ENCODE data around the gene PERM1.
"Not testable (repeated sequence)": the region's sequence is repeated elsewhere in the genome, so short reads cannot be mapped to it uniquely, and the experiment has no call there.

The PERM1 gene

GRCh38 chr1:981955-982558 is at the start of gene PERM1:
PERM1 (minus strand) TSS chr1:982093; CDS start chr1:981029, 1,064 bp downstream.
- DNase-seq = no peak

DNA sequence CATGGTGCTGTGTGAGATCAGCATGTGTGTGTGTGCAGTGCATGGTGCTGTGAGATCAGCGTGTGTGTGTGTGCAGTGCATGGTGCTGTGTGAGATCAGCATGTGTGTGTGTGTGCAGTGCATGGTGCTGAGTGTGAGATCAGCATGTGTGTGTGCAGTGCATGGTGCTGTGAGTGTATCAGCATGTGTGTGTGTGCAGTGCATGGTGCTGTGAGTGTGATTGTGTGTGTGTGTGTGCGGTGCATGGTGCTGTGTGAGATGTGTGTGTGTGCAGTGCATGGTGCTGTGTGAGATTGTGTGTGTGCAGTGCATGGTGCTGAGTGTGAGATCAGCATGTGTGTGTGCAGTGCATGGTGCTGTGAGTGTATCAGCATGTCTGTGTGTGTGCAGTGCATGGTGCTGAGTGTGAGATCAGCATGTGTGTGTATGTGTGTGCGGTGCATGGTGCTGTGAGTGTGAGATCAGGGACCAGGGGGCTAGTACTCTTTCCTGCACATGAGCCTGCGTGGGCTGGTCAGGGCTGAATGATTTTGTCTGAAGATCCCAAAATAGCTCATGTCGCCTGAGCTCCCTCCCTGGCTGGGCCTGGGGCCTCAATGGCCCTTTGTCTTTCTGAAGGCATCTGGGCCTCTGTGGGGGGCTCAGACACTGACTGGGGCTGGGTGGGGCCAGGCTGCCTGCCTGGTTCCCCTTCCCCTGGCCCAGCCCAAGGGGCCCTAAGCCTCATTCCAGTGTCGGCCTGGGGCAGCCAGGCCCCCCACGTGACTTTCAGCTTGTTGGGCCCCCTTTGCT is 49.2 kb upstream of the PERM1 start:
- not testable (repeated sequence) for DNase-seq

DNA sequence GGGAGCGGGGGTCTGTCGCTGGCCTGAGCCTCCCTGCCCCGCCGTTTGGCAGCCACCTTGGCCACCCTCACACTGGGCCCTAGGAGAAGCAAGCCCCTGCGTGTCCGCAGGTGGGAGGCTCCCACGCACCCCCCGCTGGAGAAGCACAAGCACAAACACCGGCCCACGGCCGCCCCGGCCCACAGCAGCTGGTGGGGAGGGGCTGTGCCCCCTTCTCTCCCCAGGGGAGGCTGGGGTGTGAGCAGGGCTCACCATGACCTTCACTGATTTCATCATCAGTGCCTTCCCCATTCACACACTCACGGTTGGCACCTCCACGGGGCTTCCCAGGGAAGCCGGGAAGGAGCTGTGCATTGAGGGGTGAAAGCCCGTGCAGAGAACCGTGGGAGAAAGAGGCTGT is 45.9 kb upstream of the PERM1 start:
- no peak for DNase-seq

- no peak for DNase-seq
Observed at GRCh38 chr1:1026599-1027413, 44.9 kb upstream of the PERM1 start.

GRCh38 chr1:1025730-1026129 is 43.8 kb upstream of the PERM1 start:
- no peak for DNase-seq

- no peak for DNase-seq
Observed at GRCh38 chr1:1024771-1025699, 43.1 kb upstream of the PERM1 start.

DNA sequence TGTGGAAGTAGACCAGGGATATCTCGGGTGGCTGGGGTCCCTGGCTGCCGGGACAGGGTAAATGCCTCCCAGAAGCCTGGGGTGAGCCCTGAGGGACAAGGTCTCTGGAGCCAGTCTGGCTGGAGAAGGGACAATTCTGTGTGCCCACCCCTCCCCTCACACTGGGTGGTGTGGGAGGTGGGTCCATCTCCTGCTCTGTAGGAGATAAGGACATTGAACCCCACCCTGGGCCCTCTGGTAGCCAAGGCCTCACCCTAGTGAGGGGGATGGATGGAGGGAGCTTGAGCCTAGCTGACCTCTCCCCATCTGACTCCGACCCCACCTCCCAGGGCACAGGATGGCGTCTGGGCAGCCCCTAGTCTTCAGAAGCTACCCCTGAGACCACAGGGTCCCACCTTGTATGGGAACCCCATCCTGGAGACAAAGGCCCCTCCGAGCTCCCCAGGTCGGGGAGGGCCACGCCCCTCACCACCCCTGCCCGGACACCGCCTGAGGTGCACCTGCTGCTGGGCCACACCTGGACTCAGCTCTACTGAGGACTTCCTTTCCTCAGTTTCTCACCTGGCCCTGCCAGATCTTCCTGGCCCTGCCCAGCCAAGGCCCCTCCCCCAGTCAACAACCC is 42.4 kb upstream of the PERM1 start:
- DNase-seq = no peak

DNA sequence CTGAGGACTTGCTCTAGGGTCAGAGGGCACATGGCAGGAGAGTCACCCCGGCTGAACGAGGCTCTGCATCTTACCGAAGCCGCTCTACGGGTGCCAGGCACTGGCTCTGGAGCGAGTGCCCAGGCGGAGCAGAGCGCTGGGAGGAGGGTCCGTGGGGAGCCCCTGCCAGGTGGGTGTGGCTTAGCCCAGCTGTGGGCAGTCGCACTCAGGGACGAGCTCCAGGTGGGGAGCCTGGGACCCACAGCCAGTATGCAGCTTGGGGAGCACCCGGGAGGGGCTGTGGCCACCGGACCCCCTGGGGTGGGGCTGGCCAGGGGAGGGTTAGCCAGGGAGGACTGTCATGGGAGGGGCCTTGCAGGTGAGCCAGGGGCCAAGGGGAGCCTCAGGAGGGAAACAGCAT is 41.8 kb upstream of the PERM1 start:
- DNase-seq = no peak

DNA sequence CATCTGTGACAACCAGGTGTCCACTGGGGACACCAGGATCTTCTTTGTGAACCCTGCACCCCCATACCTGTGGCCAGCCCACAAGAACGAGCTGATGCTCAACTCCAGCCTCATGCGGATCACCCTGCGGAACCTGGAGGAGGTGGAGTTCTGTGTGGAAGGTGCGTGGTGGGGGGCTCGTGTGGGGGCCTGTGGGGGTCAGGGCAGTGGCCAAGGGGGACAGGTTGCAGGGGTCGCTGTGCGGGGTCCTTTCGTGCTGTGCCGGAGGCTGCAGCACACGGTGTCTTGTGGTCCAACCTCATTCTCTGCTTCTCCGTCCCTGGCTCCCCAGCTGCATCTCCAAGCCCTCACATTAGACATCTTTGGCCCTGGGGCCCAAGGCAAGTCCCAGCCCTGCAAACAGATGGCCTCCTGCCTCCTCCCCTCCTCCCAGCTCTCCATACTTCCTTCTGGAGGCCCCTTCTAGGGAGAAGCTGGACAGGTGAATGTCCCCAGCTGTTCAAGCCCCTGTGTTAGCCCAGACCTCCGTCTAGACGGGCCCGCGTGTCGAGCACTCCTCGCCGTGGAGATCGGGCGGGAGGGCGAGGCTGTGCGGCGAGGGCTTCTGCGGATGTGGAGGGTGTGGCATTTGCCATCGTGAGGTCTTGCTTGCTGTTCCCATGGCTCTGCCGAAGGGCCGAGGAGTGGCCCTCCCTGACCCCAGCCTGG is 40.6 kb upstream of the PERM1 start:
- DNase-seq = no peak

DNA sequence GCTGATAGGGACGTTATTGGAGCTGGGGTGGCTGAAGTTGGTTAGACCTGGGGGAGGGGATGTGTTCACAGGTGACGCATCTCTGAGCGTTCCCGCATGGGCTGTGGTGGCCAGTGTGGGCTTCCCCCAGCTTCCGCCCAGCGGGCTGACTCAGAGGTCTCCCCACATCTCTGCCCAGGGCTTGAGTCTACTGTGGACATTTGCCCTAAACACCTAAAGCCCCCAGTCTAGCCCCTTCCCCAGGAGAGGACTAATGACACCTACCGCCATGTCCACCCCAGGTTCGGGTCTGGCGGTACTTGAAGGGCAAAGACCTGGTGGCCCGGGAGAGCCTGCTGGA is 40.0 kb upstream of the PERM1 start:
- DNase-seq = no peak

- DNase-seq = no peak
Observed at GRCh38 chr1:1021010-1021919, 39.4 kb upstream of the PERM1 start.

GRCh38 chr1:1020415-1021009 is 38.6 kb upstream of the PERM1 start:
- no peak for DNase-seq

GRCh38 chr1:1020000-1020404 is 38.1 kb upstream of the PERM1 start, which contains the start of gene AGRN:
AGRN (plus strand) TSS chr1:1020120; CDS start chr1:1020173, 53 bp downstream.
- no peak for DNase-seq

GRCh38 chr1:1019122-1019999 is 37.5 kb upstream of the PERM1 start:
- DNase-seq = no peak

- DNase-seq = not testable (repeated sequence)
Observed at GRCh38 chr1:1018321-1018685, 36.4 kb upstream of the PERM1 start.

DNA sequence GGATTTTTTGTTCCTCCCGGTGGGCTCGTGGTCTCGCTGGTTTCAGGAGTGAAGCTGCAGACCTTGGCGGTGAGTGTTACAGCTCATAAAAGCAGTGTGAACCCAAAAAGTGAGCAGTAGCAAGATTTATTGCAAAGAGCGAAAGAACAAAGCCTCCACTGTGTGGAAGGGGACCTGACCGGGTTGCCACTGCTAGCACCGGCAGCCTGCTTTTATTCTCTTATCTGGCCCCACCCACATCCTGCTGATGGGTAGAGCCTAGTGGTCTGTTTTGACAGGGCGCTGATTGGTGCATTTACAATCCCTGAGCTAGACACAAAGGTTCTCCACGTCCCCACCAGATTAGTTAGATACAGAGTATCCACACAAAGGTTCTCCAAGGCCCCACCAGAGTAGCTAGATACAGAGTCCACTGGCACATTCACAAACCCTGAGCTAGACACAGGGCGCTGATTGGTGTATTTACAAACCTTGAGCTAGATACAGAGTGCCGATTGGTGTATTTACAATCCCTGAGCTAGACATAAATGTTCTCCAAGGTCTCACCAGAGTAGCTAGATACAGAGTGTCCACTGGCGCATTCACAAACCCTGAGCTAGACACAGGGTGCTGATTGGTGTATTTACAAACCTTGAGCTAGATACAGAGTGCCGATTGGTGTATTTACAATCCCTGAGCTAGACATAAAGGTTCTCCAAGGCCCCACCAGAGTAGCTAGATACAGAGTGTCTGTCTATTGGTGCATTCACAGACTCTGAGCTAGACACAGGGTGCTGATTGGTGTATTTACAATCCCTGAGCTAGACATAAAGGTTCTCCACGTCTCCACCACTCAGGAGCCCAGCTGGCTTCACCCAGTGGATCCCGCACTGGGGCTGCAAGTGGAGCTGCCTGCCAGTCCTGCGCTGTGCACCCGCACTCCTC is 35.8 kb upstream of the PERM1 start:
- DNase-seq = not testable (repeated sequence)

DNA sequence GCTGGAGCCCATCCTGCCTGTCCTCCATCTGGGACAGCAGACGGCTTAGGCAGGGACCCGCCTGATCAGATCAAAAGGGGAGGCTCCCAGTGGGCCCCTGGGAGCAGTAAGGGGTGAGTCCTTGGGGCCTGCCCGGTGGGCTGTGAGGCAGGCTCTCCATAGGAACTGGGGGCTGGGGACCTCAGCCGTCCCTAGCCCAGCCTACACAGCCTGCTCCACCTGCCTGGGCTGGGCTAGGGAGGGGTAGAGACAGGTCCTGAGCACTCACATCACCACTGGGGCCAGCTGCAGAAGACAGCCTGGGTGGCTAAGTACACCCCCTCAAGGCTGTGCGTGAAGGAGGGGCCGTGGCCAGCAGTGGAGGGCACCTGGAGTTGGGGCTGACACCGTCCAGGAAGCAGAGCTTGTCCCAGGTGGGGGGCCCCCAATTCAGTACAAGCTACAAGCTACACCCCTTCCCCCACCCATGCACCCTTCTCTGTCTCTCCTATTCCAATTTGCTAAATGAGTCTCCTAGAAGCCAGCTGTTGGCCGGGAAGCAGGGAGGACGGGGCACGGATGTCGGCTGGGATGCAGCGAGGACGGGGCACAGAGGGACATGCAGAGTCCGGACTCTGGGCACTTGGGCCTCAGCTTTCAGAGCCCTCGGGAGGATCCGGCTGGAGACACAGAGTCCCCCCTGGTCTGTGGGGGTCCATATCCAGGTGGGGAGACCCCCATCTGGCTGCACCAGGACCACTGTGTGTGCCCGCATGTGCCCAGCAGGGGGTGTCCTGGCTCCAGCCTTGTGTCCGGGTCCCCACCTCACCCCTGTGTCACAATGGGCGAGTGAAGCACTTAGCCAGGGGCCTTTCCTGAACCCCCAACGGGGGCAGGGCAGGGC is 33.1 kb upstream of the PERM1 start:
- no peak for DNase-seq

Data from NCI-H1092 treated with DMSO at 0.1 percent for 48 hours (cell line).